GM18858 (cell line): ENCODE data around the gene SPIRE2.
A peak's percentile ranks its signal among the peaks of the same experiment; 100 is the strongest.
"Not testable (repeated sequence)": the region's sequence is repeated elsewhere in the genome, so short reads cannot be mapped to it uniquely, and the experiment has no call there.

Experiments
- ATAC-seq: cut with Tn5 transposase; IDR thresholded peaks from one replicate; pipeline ENCODE4 v1.9.1; 2021; ENCODE audit not compliant: unreplicated experiment

SPIRE2 gene

GRCh38 chr16:89862732-89863131 lies 34.5 kb downstream of the SPIRE2 start:
- ATAC-seq = no peak

- no peak for ATAC-seq
Measured at GRCh38 chr16:89863741-89864526, 35.7 kb downstream of the SPIRE2 start.

DNA sequence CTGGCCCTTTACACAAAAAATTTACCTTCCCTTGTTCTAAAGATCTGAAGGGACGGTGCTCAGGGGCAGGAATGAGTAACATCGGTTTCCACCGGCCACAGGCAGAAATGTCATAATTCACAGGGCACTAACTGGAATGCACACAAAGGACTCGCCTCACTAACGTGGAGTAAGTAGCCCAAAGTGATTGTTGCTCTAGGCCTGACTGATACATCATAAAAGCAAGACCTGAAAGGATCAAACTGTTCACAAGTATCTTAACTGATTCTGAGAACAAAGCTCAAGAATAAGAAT lies 36.2 kb downstream of the SPIRE2 start:
- ATAC-seq = no peak

DNA sequence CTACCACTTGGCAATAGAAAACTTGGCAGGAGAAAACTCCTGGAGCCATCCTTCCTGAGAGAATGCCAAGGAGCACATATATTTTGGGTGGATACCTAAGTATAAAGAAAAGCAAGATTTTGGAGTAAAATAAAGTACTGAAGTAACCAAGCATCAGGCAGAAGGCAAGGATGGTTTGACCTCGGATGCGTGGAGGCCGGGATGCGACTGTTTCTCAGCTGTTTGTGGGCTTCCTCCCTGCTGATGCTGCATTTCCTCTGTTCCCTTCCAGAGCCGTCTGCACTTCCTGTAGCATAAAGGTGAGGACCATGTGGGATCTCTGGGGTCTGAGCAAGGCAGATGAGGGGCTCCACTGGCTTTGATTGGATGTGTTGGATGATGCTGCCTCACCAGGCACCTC lies 39.6 kb downstream of the SPIRE2 start:
- ATAC-seq = no peak

DNA sequence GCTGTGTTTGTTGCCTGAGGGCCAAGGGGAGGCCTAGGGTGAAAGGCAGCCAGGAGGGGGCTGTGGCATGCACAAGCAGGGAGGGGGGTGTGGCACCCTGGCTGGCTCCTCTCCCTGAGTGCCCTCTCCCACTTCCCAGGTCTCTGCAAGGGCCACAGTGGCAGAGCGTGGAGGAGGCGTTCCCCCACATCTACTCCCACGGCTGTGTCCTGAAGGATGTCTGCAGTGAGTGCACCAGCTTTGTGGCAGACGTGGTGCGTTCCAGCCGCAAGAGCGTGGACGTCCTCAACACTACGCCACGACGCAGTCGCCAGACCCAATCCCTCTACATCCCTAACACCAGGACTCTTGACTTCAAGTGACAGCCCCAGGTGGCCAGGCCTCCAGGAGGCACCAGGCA lies 41.6 kb downstream of the SPIRE2 start:
- no peak for ATAC-seq

GRCh38 chr16:89870440-89870839 lies 42.2 kb downstream of the SPIRE2 start:
- no peak for ATAC-seq

DNA sequence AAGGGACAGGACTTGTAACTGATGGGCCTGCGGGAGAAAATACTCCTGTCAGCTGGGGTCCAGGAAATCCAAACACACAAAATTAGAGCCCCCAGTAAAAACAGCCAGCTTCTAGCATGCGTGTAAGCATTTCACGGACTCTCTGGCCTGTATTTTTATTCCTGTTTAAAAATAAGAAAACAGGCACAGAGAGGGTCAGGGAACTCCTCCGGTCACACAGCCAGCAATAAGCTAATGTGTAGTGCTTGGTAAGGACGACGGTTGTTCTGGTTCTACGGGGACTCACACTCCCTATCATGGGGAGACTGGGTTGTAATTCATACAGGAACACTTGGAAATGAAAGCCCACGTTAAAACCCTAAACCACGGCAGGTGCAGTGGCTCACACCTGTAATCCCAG lies 43.6 kb downstream of the SPIRE2 start:
- no peak for ATAC-seq

GRCh38 chr16:89873109-89873971 lies 45.1 kb downstream of the SPIRE2 start, which contains the start of gene TCF25:
Gene TCF25 (plus strand): TSS chr16:89873592. CDS start chr16:89873668, 76 bp downstream.
- ATAC-seq = peak; percentile 29

- ATAC-seq = peak; percentile 40
Measured at GRCh38 chr16:89873972-89874689, 45.9 kb downstream of the SPIRE2 start.

- not testable (repeated sequence) for ATAC-seq
Measured at GRCh38 chr16:89879123-89879522, 50.8 kb downstream of the SPIRE2 start.

DNA sequence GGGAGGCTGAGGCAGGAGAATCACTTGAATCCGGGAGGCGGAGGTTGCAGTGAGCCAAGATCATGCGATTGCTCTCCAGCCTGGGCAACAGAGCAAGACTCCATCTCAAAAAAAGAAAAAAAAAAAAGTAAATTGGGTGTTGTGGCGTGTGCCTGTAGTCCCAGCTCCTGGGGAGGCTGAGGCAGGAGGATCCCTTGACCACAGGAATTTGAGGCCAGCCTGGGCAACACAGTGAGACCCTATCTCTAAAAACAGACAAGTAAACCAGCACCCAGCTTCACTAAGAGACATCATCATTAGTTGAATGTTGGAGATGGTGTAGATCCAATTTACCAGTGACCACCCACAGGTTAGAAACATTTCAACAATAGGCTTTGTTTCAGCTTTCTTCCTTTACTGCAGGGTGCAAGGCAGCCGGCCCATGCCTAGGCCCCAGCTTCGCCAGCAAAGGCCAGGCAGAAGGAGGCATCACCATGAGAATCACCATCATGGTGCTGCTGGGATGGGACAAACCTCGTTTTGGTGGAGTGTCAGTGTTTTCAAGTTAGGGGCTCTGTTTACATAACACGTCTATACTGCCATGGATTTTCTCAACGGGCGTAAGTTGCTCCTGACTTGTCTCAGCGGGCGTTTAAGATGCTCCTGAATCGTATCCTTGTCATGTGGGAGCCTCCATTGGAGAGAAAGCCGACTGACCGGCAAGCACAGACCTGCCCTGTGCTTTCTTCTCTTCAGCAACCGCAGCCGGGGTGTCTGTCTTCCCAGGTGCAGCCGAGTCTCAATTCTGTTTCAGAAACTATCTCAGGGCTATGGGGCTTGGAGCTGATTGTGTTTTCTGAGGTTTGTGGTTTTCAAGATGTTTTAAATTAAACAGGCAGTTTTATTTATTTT lies 52.4 kb downstream of the SPIRE2 start:
- ATAC-seq = no peak

DNA sequence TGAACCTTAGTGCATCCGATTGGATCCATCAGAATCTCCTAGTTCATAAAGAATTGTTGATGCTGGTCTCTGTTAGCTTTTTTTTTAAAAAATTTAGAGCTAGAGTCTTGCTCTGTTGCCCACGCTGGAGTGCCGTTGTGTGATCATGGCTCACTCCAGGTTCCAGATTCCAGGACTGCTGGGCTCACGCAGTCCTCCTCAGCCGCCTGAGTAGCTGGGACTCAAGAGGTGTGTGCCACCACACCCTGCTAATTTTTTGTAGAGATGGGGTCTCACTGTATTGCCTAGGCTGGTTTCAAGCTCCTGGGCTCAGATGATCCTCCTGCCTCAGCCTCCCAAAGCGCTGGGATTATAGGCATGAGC lies 53.1 kb downstream of the SPIRE2 start:
- ATAC-seq = no peak

DNA sequence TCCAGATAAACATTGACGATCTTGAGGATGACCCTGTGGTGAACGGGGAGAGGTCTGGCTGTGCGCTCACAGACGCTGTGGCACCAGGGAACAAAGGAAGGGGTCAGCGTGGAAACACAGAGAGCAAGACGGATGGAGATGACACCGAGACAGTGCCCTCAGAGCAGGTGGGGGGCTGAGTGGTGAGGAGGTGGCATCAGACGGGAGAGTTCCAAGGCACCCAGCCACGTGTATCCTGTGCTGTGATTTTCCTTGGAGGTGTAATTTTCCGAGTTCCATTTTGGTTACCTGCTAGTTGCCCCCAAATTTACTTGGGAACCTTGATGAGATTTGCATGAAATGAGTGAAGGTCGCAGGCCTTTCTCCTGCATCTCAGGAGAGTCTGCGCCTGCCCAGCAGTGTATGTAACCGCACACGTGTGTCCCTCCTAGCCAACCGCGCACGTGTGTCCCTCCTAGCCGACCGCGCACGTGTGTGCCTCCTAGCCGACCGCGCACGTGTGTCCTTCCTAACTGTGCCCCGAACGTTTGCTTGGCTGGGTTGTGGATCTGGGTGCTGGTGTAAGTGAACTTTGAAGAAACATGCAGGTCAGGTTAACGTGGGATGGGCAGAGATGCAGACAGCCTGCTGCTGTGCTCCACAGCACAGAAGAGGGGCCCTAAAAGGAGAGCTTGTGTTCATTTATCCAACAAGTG lies 55.2 kb downstream of the SPIRE2 start:
- ATAC-seq = no peak

DNA sequence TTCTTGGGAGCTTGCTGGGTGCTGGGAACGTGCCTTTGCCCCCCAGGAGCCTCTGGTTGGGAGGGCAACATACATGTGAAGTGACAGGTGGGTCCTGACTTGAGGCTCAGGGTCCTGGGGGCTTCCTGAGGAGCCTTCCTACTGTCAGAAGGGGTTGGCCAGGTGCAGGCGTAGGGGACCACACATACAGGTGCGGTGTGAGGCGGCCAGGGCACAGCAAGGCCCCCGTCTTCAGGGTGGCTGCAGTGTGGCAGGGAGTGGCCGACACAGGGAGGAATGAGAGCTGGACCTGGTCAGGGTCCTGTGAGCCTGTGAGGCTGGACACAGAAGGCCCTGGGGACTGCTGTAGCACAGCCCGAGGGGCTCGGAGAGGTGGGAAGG lies 55.8 kb downstream of the SPIRE2 start:
- no peak for ATAC-seq

DNA sequence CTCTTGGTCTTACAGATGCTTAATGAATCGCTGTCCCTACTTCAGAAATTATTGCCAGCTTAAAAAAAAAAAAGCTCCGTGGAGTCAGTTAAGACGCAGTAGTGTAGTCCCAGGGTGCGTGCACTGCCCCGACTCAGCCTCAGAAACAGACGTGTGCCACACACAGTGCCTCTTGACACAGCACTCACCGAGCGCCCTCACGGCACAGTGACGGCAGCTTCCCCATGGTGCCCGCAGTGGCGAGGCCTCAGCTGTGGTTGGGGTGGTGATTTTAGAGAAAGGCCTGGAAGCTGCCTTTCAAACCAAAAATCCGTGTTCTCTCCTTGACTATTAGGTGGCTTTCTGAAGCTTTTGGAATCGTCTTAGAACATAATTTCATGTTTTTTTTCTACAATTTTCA lies 59.0 kb downstream of the SPIRE2 start:
- ATAC-seq = no peak

DNA sequence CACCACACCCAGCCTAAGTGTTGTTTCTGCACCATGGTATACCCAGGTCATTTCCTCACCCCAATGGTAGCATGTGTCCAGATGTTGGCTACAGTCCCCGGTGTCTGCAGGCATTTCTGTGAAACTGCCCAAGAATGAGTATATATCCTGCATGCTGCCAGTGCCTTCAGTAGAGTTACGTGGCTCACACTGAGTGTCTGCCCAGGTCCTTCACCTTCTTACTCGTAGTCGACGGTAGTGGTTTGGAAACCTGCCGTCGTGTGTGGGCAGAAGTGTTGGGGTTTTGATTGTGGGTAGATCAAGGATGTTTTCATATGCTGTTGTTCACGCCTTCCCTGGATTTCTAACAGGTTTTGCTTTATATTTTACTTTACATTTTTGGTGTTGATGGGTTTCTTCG lies 61.9 kb downstream of the SPIRE2 start:
- no peak for ATAC-seq

DNA sequence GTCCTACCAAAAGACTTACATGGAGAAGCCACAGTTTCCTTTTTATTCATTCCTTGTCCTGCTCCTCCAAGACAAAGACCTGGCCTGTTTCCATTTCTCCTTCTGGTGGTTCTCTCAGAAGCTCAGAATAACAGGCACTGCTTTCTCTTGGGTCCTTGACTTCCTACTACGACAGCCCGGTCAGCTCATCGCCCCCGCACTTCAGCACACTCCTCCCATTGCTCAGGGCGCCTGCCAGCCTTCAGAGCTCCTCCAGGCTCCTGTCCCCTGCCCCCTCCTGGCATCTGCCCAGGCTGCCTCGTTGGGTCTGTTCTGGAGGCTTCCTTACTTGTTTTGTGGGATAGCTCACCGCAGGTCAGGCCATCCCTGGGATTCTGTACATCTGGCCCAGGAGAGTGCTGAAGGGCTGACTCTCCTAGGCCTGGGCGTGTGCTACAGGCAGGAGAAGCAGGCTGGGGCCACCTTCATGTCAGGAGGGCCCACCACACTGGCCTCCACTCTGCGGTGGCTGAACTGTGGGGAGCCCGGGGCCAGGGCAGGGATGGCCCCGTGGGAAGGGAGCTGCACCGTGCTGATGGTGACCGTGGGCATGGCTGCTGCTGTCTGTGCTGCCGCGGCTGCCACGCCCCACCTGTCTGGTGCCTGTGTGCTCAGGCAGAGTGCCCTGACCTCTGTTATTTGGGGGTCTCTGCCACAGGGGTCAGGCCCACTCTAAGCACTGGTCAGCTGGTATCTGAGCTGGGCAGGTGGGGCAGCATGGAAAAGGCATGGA lies 62.8 kb downstream of the SPIRE2 start:
- ATAC-seq = no peak

GRCh38 chr16:89892055-89892630 lies 63.9 kb downstream of the SPIRE2 start:
- no peak for ATAC-seq

DNA sequence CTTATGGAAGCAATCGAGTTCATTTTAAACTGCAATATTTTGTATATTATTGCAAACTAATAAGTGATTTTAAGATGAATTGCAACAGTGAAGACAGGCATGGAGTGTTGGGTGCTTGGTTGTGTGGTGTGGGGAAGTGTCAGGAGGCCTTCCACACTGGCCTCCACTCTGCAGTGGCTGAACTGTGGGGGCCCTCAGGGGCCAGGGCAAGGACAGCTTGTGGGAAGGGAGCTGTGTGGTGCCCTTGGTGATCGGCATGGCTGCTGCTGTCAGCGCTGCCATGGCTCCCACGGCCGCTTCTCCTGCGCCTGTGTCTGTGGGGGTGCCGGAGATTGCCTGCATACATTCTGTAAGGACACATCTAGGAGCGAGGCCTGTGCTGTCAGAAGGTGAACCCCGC lies 64.4 kb downstream of the SPIRE2 start:
- no peak for ATAC-seq
